ENCODE results near the gene PTPRE. TPM values are rescaled to one million over a fixed set of nuclear protein-coding genes. Genes with fewer than 3 reads are reported as not detected.

The PTPRE gene
- total RNA-seq, 1 experiment from 2014 or later, result 12.3 TPM

GRCh38 chr10:127966875-127967274 is 60.0 kb downstream of the PTPRE start:
- Histone ChIP-seq H3K4me1 (ENCODE audit: control insufficient read depth in 1 of 2, insufficient read depth in 2 of 2, low read length in 2 of 2) (no peaks in the 10 kb centered on the region), H3K9me2 (ENCODE audit: insufficient read depth) (no peaks in the 10 kb centered on the region), H3K4me3 (replicated peaks in 1 of 2; ENCODE audit: low read depth in 1 of 2, low read length in 2 of 2) (no peak overlapping the region), H3K9me3 (ENCODE audit: control insufficient read depth in 1 of 2, insufficient read depth in 1 of 2, low read depth in 1 of 2, low read length in 2 of 2) (no peaks in the 10 kb centered on the region), H3K4me2 (ENCODE audit: low read length) (no peak overlapping the region), H3K9ac (ENCODE audit: low read length) (no peak overlapping the region), H3K79me2 (ENCODE audit: insufficient read depth, low read length) (no peaks in the 10 kb centered on the region), H2AFZ (ENCODE audit: low read depth, low read length, poor library complexity, severe bottlenecking) (no peak overlapping the region), H3K27ac (ENCODE audit: low read depth, low read length) (no peak overlapping the region), H4K20me1 (ENCODE audit: insufficient read depth) (no peaks in the 10 kb centered on the region), H3K27me3 (ENCODE audit: insufficient read depth, low read length) (no peaks in the 10 kb centered on the region), H3K36me3 (ENCODE audit: control insufficient read depth in 1 of 2, insufficient read depth in 2 of 2, low read length in 2 of 2) (no peaks in the 10 kb centered on the region)
- DNase-seq (ENCODE audit: low read depth, low spot score), result no peak
- ChIA-PET POLR2A (no interaction called here), RAD21 (ENCODE audit: low non-redundant PET in 1 of 2, low total read pairs in 2 of 2, uncharacterized antibody in 2 of 2, unreplicated experiment in 2 of 2) (no interaction called here), CTCF (no interaction called here)
- TF ChIP-seq ATF3 (IDR thresholded peaks at IDR 0.05), result no peak
- TF ChIP-seq CBX3 (IDR thresholded peaks at IDR 0.05; ENCODE audit: low read depth), result no peak
- TF ChIP-seq SIN3A (IDR thresholded peaks at IDR 0.05; ENCODE audit: low read depth), result no peak
- no peak for TF ChIP-seq POLR2A (IDR thresholded peaks at IDR 0.05; ENCODE audit: borderline replicate concordance, extremely low read depth, insufficient read depth, insufficient read length)
- no peak for TF ChIP-seq MAX (IDR thresholded peaks at IDR 0.05)
- no peak for TF ChIP-seq ELF1 (IDR thresholded peaks at IDR 0.05; ENCODE audit: borderline replicate concordance, low read depth)
- no peak for TF ChIP-seq POLR2AphosphoS5 (IDR thresholded peaks at IDR 0.05; ENCODE audit: low read depth, low read length)
- no peak for TF ChIP-seq REST (IDR thresholded peaks at IDR 0.05; ENCODE audit: low read depth)
- TF ChIP-seq SRF (IDR thresholded peaks at IDR 0.05; ENCODE audit: low read depth), result no peak
- TF ChIP-seq ZNF274 (IDR thresholded peaks at IDR 0.05; ENCODE audit: low read depth, low read length), result no peak
- no peak for TF ChIP-seq EZH2phosphoT487 (IDR thresholded peaks at IDR 0.05; ENCODE audit: borderline replicate concordance)
- TF ChIP-seq FOSL1 (IDR thresholded peaks at IDR 0.05; ENCODE audit: low read depth), result no peak
- TF ChIP-seq ZBTB33 (IDR thresholded peaks at IDR 0.05; ENCODE audit: extremely low read depth, insufficient replicate concordance, low read length), result no peak
- TF ChIP-seq JUND (IDR thresholded peaks at IDR 0.05), result no peak
- TF ChIP-seq CEBPB (IDR thresholded peaks at IDR 0.05; ENCODE audit: low read depth), result no peak
- no peak for TF ChIP-seq EZH2 (IDR thresholded peaks at IDR 0.05)
- intact Hi-C loops (cut with micrococcal nuclease), result no loop called here
- no peak for ATAC-seq
- BruUV-seq (replicated peaks), result no TSS peak

All from HCT116 (cell line).